IgD-negative memory B cell (primary cell): ENCODE results near the gene NTPCR. TPM values are rescaled to one million over a fixed set of nuclear protein-coding genes. Genes with fewer than 3 reads are reported as not detected.
"Not testable (repeated sequence)": the region's sequence is repeated elsewhere in the genome, so short reads cannot be mapped to it uniquely, and the experiment has no call there.

ENCODE experiments used
- H3K27ac Mint-ChIP-seq, 3 donors: one replicate each; pipeline ENCODE4 v1.8.0; 2020 to 2022; ENCODE audit warnings: mild to moderate bottlenecking in 3 of 3, mixed read lengths in 3 of 3, moderate library complexity in 1 of 3
- H3K27me3 Mint-ChIP-seq: one replicate; pipeline ENCODE4 v1.8.0; 2021; ENCODE audit warnings: mixed read lengths
- H3K36me3 Mint-ChIP-seq: one replicate; pipeline ENCODE4 v1.8.0; 2020; ENCODE audit warnings: mild to moderate bottlenecking, mixed read lengths
- H3K4me1 Mint-ChIP-seq, 3 donors: one replicate each; pipeline ENCODE4 v1.8.0; 2020 to 2022; ENCODE audit warnings: mixed read lengths in 3 of 3, mild to moderate bottlenecking in 1 of 3
- H3K4me3 Mint-ChIP-seq, 4 donors: one replicate each; pipeline ENCODE4 v1.8.0; 2020 to 2022; ENCODE audit warnings: mild to moderate bottlenecking in 4 of 4, mixed read lengths in 4 of 4, moderate library complexity in 3 of 4
- H3K9me3 Mint-ChIP-seq, 3 donors: one replicate each; pipeline ENCODE4 v1.8.0; 2020 to 2021; ENCODE audit warnings: mixed read lengths in 3 of 3, mild to moderate bottlenecking in 1 of 3
- polyA plus RNA-seq: library from polyadenylated mRNA; unstranded; fragments of 300-500 nt; fragmentation: Illumina TruSeq; gene quantifications from one replicate; pipeline ENCODE4 v1.2.3, GENCODE V29; 2021

The NTPCR gene, protein sequence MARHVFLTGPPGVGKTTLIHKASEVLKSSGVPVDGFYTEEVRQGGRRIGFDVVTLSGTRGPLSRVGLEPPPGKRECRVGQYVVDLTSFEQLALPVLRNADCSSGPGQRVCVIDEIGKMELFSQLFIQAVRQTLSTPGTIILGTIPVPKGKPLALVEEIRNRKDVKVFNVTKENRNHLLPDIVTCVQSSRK
- polyA plus RNA-seq: 34.2 TPM

- Mint-ChIP-seq H3K36me3 (peaks cover 5% of the 10 kb centered on the region), H3K27me3 (peaks cover 1% of the 10 kb centered on the region), H3K4me3 (peak within 1 kb of the TSS; percentile 93 to 99 (median 96)), H3K9me3 (no peaks in the 10 kb centered on the region), H3K4me1 (peaks cover 24 to 31% (median 30%) of the 10 kb centered on the region in 3 donors), H3K27ac (peak within 1 kb of the TSS; percentile 81 to 97 (median 93))
Measured at GRCh38 chr1:232950197-232951176, at the start of gene NTPCR. NTPCR (plus strand) TSS chr1:232950611; CDS start chr1:232950711, 100 bp downstream.

DNA sequence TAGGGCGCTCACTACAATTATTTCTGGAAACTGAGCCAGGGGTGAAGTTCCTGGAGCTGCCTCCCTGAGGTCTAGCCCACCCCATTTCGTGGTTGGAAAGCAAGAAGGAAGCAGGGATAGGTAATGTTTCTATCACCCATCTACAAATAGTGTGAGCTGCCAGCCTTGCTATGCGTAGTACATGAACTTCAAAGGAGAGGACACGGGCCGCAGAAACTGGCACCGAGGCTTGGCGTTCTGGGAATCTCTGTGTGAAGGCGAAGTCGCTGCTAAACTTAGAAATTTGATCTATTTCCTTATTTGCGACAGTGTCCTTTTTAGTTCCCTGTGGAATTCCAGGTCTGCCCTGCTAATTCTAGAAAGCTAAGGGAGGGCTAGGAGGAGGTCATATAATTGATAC lies 49.6 kb upstream of the NTPCR start:
- Mint-ChIP-seq H3K27me3 (peaks cover 6% of the 10 kb centered on the region), H3K36me3 (no peaks in the 10 kb centered on the region), H3K9me3 (no peaks in the 10 kb centered on the region), H3K4me1 (no peaks in the 10 kb centered on the region), H3K27ac (no peak overlapping the region), H3K4me3 (no peak overlapping the region)

DNA sequence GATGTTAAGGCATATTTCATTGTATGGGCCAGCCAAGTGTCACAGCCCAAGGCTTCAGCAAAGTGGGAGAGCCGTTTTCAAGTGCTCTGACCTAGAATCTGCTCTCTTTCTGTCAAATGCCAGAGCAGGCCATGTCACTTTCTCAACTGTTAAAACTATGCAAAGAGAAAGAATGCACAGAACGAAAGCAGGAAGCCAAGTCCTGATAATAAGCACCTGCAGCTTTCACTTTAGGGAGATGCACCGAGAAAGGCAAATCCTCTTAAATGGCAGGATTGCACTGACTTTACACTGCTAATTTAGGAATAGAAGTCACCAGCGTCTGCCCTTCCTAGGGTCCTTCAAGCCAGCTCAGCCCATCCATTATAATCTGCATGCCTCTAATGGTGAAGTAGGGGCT lies 49.2 kb upstream of the NTPCR start:
- Mint-ChIP-seq H3K9me3 (no peaks in the 10 kb centered on the region), H3K27me3 (peaks cover 6% of the 10 kb centered on the region), H3K36me3 (no peaks in the 10 kb centered on the region), H3K4me3 (no peak overlapping the region), H3K27ac (no peak overlapping the region), H3K4me1 (no peaks in the 10 kb centered on the region)

- H3K9me3 Mint-ChIP-seq: no peaks in the 10 kb centered on the region
- peaks cover 8% of the 10 kb centered on the region for H3K27me3 Mint-ChIP-seq
- no peak overlapping the region for H3K4me3 Mint-ChIP-seq
- no peaks in the 10 kb centered on the region for H3K36me3 Mint-ChIP-seq
- no peaks in the 10 kb centered on the region for H3K4me1 Mint-ChIP-seq
- H3K27ac Mint-ChIP-seq: peak overlapping the region in 1 of 3 donors; percentile 29
Measured at GRCh38 chr1:232902774-232903350, 47.5 kb upstream of the NTPCR start.

- Mint-ChIP-seq H3K36me3 (no peaks in the 10 kb centered on the region), H3K4me1 (no peaks in the 10 kb centered on the region), H3K9me3 (no peaks in the 10 kb centered on the region), H3K27me3 (peaks cover 12% of the 10 kb centered on the region), H3K4me3 (no peak overlapping the region), H3K27ac (peak overlapping the region in 1 of 3 donors; percentile 40)
Measured at GRCh38 chr1:232904131-232904530, 46.3 kb upstream of the NTPCR start.

- Mint-ChIP-seq H3K27me3 (peaks cover 13% of the 10 kb centered on the region), H3K27ac (peak overlapping the region in 1 of 3 donors; percentile 40), H3K4me1 (no peaks in the 10 kb centered on the region), H3K36me3 (no peaks in the 10 kb centered on the region), H3K9me3 (no peaks in the 10 kb centered on the region), H3K4me3 (no peak overlapping the region)
Measured at GRCh38 chr1:232904566-232904965, 45.8 kb upstream of the NTPCR start.

GRCh38 chr1:232905331-232906034 lies 44.9 kb upstream of the NTPCR start:
- no peaks in the 10 kb centered on the region for H3K36me3 Mint-ChIP-seq
- no peaks in the 10 kb centered on the region for H3K9me3 Mint-ChIP-seq
- peaks cover 11% of the 10 kb centered on the region for H3K27me3 Mint-ChIP-seq
- H3K27ac Mint-ChIP-seq: no peak overlapping the region
- no peak overlapping the region for H3K4me3 Mint-ChIP-seq
- H3K4me1 Mint-ChIP-seq: no peaks in the 10 kb centered on the region

DNA sequence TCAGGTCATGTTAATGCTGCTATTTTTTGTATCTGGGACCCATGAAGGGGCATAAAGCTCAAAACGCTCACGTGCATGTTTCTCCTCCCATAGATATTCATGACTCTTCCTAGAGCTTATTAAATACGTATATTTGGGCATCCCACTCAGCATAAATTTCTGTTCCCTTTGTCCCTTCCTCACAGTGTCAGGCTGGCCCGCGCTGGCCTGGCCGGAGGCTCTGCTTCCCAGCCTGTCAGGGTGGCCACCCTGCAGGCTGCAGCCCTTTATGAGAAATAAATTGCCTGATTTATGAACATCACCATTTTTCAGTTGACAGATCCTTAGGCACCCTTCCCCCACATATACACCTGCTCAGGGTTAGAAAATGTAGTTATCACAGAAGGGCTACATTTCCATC lies 44.0 kb upstream of the NTPCR start:
- peaks cover 15% of the 10 kb centered on the region for H3K27me3 Mint-ChIP-seq
- H3K9me3 Mint-ChIP-seq: no peaks in the 10 kb centered on the region
- H3K4me1 Mint-ChIP-seq: no peaks in the 10 kb centered on the region
- no peak overlapping the region for H3K4me3 Mint-ChIP-seq
- H3K36me3 Mint-ChIP-seq: no peaks in the 10 kb centered on the region
- peak overlapping the region in 1 of 3 donors; percentile 55 for H3K27ac Mint-ChIP-seq

DNA sequence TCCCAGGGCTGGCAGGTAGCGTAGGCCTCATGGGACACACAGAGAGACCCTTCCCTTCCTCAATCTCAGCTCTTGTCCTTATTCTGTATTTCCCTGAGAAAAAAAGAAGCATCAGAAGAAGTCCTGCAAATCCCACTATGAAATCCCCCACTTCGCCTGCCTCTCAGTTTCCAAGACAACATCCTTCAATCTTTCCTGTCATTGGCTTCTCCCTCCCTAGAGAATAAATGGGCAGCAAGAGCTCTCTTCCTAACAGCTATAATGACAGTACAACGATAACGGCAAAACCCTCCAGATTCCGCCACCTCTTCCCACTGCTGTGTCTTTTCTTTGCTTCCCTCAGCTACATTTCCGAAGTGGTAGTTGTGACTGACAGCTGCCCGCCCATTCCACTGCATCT lies 41.6 kb upstream of the NTPCR start:
- H3K27me3 Mint-ChIP-seq: peaks cover 15% of the 10 kb centered on the region
- no peaks in the 10 kb centered on the region for H3K36me3 Mint-ChIP-seq
- H3K27ac Mint-ChIP-seq: no peak overlapping the region
- H3K4me1 Mint-ChIP-seq: no peaks in the 10 kb centered on the region
- H3K9me3 Mint-ChIP-seq: no peaks in the 10 kb centered on the region
- no peak overlapping the region for H3K4me3 Mint-ChIP-seq

GRCh38 chr1:232909752-232910151 lies 40.7 kb upstream of the NTPCR start:
- no peak overlapping the region for H3K4me3 Mint-ChIP-seq
- no peaks in the 10 kb centered on the region for H3K36me3 Mint-ChIP-seq
- no peaks in the 10 kb centered on the region for H3K4me1 Mint-ChIP-seq
- peaks cover 15% of the 10 kb centered on the region for H3K27me3 Mint-ChIP-seq
- no peaks in the 10 kb centered on the region for H3K9me3 Mint-ChIP-seq
- H3K27ac Mint-ChIP-seq: no peak overlapping the region

- H3K4me3 Mint-ChIP-seq: no peak overlapping the region
- no peaks in the 10 kb centered on the region for H3K9me3 Mint-ChIP-seq
- no peaks in the 10 kb centered on the region for H3K4me1 Mint-ChIP-seq
- no peak overlapping the region for H3K27ac Mint-ChIP-seq
- peaks cover 17% of the 10 kb centered on the region for H3K27me3 Mint-ChIP-seq
- no peaks in the 10 kb centered on the region for H3K36me3 Mint-ChIP-seq
Measured at GRCh38 chr1:232911027-232911599, 39.3 kb upstream of the NTPCR start.

DNA sequence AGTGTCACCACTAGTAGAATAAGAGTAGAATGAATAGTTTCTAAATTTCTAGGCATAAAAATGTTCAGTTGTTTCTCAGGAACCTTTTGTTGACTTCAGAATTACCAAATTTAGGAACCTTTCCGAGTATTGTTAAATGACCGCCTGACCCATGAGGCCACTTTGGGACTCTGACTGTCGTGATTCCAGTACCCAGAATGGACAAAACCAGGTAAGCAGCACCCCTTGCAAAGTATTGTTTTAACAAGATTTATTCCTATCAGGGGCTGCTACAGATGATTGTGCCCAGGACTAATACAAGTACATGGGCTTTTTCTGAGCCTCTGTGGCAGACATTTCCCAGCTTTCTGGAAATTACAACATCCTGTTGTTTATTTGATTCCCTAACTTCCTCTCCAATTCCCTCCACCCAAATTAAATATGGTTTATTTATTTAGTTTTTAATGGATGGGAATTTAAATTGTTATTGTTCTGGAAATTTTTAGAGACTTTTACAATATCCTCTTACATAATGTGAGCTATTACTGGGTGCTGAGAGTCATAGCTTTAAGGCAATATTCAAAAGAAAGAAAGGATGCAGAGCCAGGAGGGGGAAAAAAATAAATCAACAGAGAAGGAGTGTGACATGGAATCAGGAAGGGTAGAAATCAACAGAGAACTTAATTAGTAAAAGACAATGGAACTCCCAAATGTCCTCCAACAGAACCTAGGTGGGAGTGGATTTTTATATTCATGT lies 37.4 kb upstream of the NTPCR start:
- no peaks in the 10 kb centered on the region for H3K4me1 Mint-ChIP-seq
- no peak overlapping the region for H3K27ac Mint-ChIP-seq
- no peak overlapping the region for H3K4me3 Mint-ChIP-seq
- no peaks in the 10 kb centered on the region for H3K36me3 Mint-ChIP-seq
- H3K9me3 Mint-ChIP-seq: peaks cover 0 to 1% (median 0%) of the 10 kb centered on the region in 3 donors
- H3K27me3 Mint-ChIP-seq: peaks cover 20% of the 10 kb centered on the region

DNA sequence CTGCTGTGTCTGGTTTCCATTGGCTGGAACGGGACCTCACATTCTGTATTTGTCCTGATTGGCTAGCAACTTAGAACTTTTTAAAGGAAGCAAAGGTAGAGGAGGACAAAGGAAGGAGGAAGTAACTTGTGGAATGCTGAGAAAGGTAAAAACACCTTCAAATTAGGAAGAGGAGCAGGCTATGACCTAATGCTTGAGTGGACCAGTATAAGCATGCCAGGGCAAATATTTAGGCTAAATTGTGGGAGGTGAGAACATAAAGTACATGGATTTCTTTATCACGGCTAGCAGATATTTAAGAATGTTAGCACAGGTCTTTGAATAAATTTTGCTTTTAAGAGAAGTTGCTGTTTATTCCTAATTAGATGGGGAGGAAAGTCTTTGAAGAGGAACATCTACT lies 36.1 kb upstream of the NTPCR start:
- H3K27ac Mint-ChIP-seq: not testable (repeated sequence)

GRCh38 chr1:232915212-232915611 lies 35.2 kb upstream of the NTPCR start:
- Mint-ChIP-seq H3K4me3 (no peak overlapping the region), H3K27me3 (peaks cover 14% of the 10 kb centered on the region), H3K36me3 (no peaks in the 10 kb centered on the region), H3K9me3 (peaks cover 0 to 1% (median 0%) of the 10 kb centered on the region in 3 donors), H3K4me1 (no peaks in the 10 kb centered on the region), H3K27ac (no peak overlapping the region)

More for the DNA sequence above, 36.1 kb upstream of the NTPCR start:
- H3K27me3 Mint-ChIP-seq: peaks cover 15% of the 10 kb centered on the region
- not testable (repeated sequence) for H3K4me1 Mint-ChIP-seq, H3K9me3 Mint-ChIP-seq, H3K4me3 Mint-ChIP-seq, H3K36me3 Mint-ChIP-seq
